Body of pancreas (tissue), 4 donors: ENCODE data around the gene WFDC12. TPM values are rescaled to one million over a fixed set of nuclear protein-coding genes. Genes with fewer than 3 reads are reported as not detected.

Experiments
- ATAC-seq: fragments of 150-250 bp; one replicate; pipeline ENCODE4 v1.9.1; 2016
- DNase-seq, 4 donors: peaks; one replicate each; pipeline ENCODE4 v3.0.0-alpha.2; 2019
- H3K27ac ChIP-seq, 4 donors: fragments of 200-600 bp; sonication (generic); 1 replicate in 3 of 4; 2 replicates in 1 of 4; pipeline versions ENCODE4 v1.5.1 to v1.6.1; 2016 to 2019; ENCODE audit warnings: mild to moderate bottlenecking in 1 of 4, mixed read lengths in 1 of 4, moderate library complexity in 1 of 4
- H3K27me3 ChIP-seq, 2 donors: fragments of 200-600 bp; sonication (generic); one replicate each; pipeline ENCODE4 v1.6.0; 2016; ENCODE audit warnings: mild to moderate bottlenecking in 1 of 2
- H3K36me3 ChIP-seq, 2 donors: fragments of 200-600 bp; sonication (generic); replicated peaks in 1 of 2; 2 replicates each; pipeline ENCODE4 v1.5.1; 2016; ENCODE audit warnings: low read depth in 2 of 2; ENCODE audit not compliant: insufficient read depth in 1 of 2
- H3K4me1 ChIP-seq: fragments of 200-600 bp; sonication (generic); one replicate; pipeline ENCODE4 v1.6.0; 2016
- H3K4me3 ChIP-seq, 2 donors: fragments of 200-600 bp; sonication (generic); 1 replicate in 1 of 2; 2 replicates in 1 of 2; pipeline ENCODE4 v1.5.1; 2016 to 2019
- H3K9me3 ChIP-seq, 3 donors: fragments of 200-600 bp; sonication (generic); 1 replicate in 2 of 3; 2 replicates in 1 of 3; pipeline ENCODE4 v1.5.1; 2016
- CTCF ChIP-seq, 7 experiments: fragments of 450-650 bp in 4 of 7; fragments of 200-600 bp in 3 of 7; sonication (generic) in 3 of 7; IDR thresholded peaks; one replicate each; pipeline ENCODE4 v1.5.1; 2016 to 2019; ENCODE audit warnings: antibody characterized with exemption in 7 of 7
- POLR2A ChIP-seq, 3 donors: fragments of 450-650 bp; IDR thresholded peaks; one replicate each; pipeline ENCODE4 v1.6.1; 2016; ENCODE audit warnings: antibody characterized with exemption in 3 of 3, mild to moderate bottlenecking in 2 of 3
- WGBS, 2 donors: methylation state at CpG; one replicate each; pipeline ENCODE4 v1.1.5; 2017; 5-methylcytosine and 5-hydroxymethylcytosine counted together
- intact Hi-C: fragments of 100-400 bp; cut with DNase I; formaldehyde crosslinking; loops from one replicate; pipeline ENCODE4 v1.15.1; 2023
- total RNA-seq, 2 donors: library from RNA; depleted of rRNA; stranded (reverse); fragments of >200 nt; gene quantifications; one replicate each; pipeline ENCODE4 v1.1.0, GENCODE V29; 2016

Gene WFDC12
- total RNA-seq, 2 donors from 2014 or later, result not detected

- H3K36me3 ChIP-seq, result no peaks in the 10 kb centered on the region
- TF ChIP-seq CTCF (IDR thresholded peaks at IDR 0.05) (no peak), POLR2A (IDR thresholded peaks at IDR 0.05) (no peak)
- intact Hi-C loops, result no loop called here
- no peak overlapping the region for H3K27ac ChIP-seq
- no peaks in the 10 kb centered on the region for H3K9me3 ChIP-seq
- H3K27me3 ChIP-seq, result no peaks in the 10 kb centered on the region
- DNase-seq (no peak), ATAC-seq (no peak)
- no peak overlapping the region for H3K4me3 ChIP-seq
- WGBS, 2 donors, result 92 to 100% methylated on average over 1 of the region's 1 CpG
- no peaks in the 10 kb centered on the region for H3K4me1 ChIP-seq
These were observed 38.4 kb downstream of the WFDC12 start for GRCh38 chr20:45085867-45086266.

DNA sequence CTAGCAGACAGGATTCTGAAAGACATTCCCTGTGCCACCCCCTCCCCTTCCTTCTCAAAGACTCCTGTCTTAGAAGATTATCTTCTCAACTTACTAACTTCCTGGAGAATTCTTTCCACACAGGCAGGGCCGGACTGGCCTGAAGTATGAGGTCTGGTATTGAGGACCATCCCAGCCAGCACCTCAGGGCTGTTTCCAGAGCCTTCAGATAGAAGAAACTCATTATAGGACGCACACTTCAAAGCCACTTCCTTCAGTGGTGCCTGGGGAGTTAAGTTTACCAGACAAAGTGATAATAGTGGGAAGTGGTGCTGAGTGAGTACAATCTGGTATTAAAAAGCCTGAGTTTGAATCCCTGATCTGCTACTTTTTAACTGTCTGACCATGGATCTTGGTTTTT, 39.0 kb downstream of the WFDC12 start:
- no peaks in the 10 kb centered on the region for H3K36me3 ChIP-seq
- intact Hi-C loops, result no loop called here
- DNase-seq (no peak), ATAC-seq (no peak)
- no peaks in the 10 kb centered on the region for H3K27me3 ChIP-seq
- no peak overlapping the region for H3K27ac ChIP-seq
- no peaks in the 10 kb centered on the region for H3K9me3 ChIP-seq
- H3K4me1 ChIP-seq, result no peaks in the 10 kb centered on the region
- no peak overlapping the region for H3K4me3 ChIP-seq
- no peak for TF ChIP-seq POLR2A (IDR thresholded peaks at IDR 0.05)
- no peak for TF ChIP-seq CTCF (IDR thresholded peaks at IDR 0.05)
- WGBS, 2 donors, result 79 to 80% methylated on average over 2 of the region's 2 CpGs

DNA sequence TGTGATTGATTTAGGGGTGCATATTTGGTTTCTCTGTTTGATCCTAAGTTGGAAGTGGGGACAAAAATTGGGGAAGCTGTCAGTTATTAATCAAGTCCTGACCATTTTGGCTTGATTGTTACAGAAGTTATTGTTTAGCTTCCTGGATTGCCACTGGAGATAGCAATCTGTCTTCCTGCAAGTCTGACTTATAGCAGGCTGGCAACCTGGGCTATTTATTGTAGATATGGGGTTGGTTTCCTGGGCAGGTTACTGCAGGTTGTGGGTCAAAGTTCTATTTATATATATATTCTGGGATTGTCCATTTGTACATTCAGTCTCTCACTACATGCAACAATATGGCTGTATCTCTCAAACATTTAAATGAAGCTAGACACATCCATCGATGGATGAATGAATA, 41.1 kb downstream of the WFDC12 start:
- Histone ChIP-seq H3K9me3 (no peaks in the 10 kb centered on the region), H3K36me3 (no peaks in the 10 kb centered on the region), H3K27me3 (no peaks in the 10 kb centered on the region), H3K4me1 (no peaks in the 10 kb centered on the region), H3K27ac (no peak overlapping the region), H3K4me3 (no peak overlapping the region)
- ATAC-seq (no peak), DNase-seq (no peak)
- intact Hi-C loops, result no loop called here
- TF ChIP-seq CTCF (IDR thresholded peaks at IDR 0.05) (no peak), POLR2A (IDR thresholded peaks at IDR 0.05) (no peak)
- 90 to 96% methylated on average over 1 of the region's 1 CpG for WGBS, 2 donors

DNA sequence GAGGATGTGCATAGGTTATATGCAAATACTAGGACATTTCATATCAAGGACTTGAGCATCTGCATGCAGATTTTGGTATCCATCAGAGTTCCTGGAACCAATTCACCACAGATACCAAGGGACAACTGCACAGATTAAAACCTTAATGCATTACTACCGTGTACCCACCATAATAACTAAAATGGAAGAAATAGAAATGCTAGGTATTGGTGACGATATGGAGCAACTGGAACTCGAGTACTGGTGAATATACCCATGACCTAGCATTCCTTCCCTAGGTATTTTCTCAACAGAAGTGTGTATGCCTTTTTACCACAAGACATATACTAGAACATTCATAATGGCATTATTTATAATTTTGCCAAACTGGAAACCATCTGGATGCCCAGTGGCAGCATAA, 41.8 kb downstream of the WFDC12 start:
- DNase-seq (no peak), ATAC-seq (no peak)
- Histone ChIP-seq H3K9me3 (no peaks in the 10 kb centered on the region), H3K4me3 (no peak overlapping the region), H3K27me3 (no peaks in the 10 kb centered on the region), H3K27ac (no peak overlapping the region), H3K36me3 (no peaks in the 10 kb centered on the region), H3K4me1 (no peaks in the 10 kb centered on the region)
- WGBS, 2 donors, result 95 to 99% methylated on average over 3 of the region's 3 CpGs
- intact Hi-C loops, result no loop called here
- no peak for TF ChIP-seq CTCF (IDR thresholded peaks at IDR 0.05)
- no peak for TF ChIP-seq POLR2A (IDR thresholded peaks at IDR 0.05)

GRCh38 chr20:45080867-45081624, 43.2 kb downstream of the WFDC12 start:
- Histone ChIP-seq H3K27me3 (no peaks in the 10 kb centered on the region), H3K36me3 (peaks cover 0 to 1% of the 10 kb centered on the region in 2 donors), H3K27ac (no peak overlapping the region), H3K4me3 (no peak overlapping the region), H3K4me1 (no peaks in the 10 kb centered on the region), H3K9me3 (no peaks in the 10 kb centered on the region)
- ATAC-seq, result no peak
- intact Hi-C loops, result no loop called here
- DNase-seq, result no peak
- peak in 3 of 7 experiments; percentile 5 to 16 (median 13) for TF ChIP-seq CTCF (IDR thresholded peaks at IDR 0.05)
- TF ChIP-seq POLR2A (IDR thresholded peaks at IDR 0.05), result no peak
- WGBS, 2 donors, result 79% methylated on average over 5 of the region's 5 CpGs
